Fibroblast of peridontal ligament (primary cell): Measurements from ENCODE around the gene ANKRD11.
"Not testable (repeated sequence)": the region's sequence is repeated elsewhere in the genome, so short reads cannot be mapped to it uniquely, and the experiment has no call there.

Experiments used
- DNase-seq: peaks from one replicate; pipeline ENCODE4 v3.0.0-alpha.2; 2010; ENCODE audit errors: extremely low read depth

Gene ANKRD11

GRCh38 chr16:89330177-89330856 is 160.0 kb downstream of the ANKRD11 start:
- no peak for DNase-seq

DNA sequence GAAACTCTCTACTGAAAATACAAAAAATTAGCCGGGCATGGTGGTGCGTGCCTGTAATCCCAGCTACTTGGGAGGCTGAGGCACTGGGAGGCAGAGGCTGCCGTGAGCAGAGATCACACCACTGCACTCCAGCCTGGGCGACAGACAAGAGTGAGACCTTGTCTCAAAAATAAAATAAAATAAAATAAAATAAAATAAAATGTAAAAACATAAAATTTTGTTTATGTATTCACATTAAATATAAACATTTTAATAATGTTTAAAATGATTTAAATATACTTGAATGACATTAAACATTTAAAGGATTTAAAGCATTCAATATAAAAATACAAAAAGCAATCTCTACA is 160.6 kb downstream of the ANKRD11 start:
- not testable (repeated sequence) for DNase-seq

DNA sequence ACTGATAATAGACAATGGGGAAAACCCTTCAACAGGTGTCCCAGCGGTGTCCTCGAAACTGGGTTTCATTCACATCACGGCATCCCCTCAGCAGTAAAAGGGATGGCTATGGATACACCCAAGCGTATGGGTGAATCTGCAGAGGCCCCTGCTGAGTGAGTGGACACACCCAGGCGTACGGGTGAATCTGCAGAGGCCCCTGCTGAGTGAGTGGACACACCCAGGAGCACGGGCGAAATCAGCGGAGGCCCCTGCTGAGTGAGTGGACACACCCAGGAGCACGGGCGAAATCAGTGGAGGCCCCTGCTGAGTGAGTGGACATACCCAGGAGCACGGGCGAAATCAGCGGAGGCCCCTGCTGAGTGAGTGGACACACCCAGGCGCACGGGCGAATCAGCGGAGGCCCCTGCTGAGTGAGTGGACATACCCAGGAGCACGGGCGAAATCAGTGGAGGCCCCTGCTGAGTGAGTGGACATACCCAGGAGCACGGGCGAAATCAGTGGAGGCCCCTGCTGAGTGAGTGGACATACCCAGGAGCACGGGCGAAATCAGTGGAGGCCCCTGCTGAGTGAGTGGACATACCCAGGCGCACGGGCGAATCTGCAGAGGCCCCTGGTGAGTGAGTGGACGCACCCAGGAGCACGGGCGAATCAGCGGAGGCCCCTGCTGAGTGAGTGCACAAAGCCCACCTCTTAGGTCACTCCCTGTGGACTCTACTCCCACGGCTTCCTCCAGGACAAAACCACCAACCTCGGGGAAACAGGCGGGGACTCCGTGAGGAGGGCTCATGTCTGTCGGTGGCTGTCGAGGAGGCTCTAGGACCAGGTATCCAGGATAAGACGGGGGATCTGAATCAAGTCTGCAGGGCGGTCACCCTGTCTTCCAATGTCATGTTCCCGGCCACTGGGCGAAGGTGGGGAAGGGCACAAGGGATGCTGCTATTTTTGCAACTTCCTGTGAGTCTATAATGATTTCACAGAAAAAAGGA is 161.7 kb downstream of the ANKRD11 start:
- DNase-seq, result not testable (repeated sequence)

- no peak for DNase-seq
Observed at GRCh38 chr16:89326721-89327120, 163.6 kb downstream of the ANKRD11 start.

GRCh38 chr16:89325861-89326471 is 164.4 kb downstream of the ANKRD11 start:
- peak; percentile 87 for DNase-seq

GRCh38 chr16:89324056-89325010 is 166.0 kb downstream of the ANKRD11 start:
- peak; percentile 63 for DNase-seq

- DNase-seq, result no peak
Observed at GRCh38 chr16:89323120-89323960, 167.0 kb downstream of the ANKRD11 start.

GRCh38 chr16:89322321-89323119 is 167.8 kb downstream of the ANKRD11 start:
- peak; percentile 71 for DNase-seq

DNA sequence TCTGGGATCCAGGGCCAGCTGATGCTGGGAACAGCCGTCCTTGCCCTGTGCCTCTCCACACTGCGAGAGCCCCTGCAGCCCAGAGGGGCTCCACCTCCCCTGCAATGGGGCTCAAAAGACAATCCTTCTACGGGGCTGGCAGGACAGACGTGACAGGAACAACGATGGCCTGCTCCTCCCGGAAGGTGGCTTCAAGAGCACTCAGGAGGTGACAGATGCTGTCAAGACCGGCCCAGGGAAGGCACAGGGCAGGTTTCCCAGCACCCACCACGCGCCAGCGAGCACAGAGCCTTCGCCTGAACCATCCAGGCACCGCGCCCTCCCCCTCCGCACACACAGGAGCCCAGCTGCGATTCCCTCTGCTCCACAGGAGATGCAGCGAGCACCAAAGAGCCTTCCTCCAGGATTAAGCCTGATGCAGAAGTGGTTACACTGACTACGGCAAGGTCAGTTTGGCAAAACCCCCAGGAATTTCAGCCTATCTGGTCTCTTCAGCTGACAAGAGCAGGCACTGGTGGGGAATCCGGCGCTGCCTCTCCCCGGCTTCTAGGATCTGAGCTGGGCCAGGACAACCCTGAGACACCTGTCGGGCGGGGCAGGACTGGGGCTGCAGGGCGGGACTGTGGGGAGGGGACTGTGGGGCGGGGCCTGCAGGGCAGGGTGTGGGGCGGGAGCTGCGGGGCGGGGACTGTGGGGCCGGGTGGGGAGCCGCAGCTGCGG is 169.4 kb downstream of the ANKRD11 start:
- DNase-seq, result no peak

DNA sequence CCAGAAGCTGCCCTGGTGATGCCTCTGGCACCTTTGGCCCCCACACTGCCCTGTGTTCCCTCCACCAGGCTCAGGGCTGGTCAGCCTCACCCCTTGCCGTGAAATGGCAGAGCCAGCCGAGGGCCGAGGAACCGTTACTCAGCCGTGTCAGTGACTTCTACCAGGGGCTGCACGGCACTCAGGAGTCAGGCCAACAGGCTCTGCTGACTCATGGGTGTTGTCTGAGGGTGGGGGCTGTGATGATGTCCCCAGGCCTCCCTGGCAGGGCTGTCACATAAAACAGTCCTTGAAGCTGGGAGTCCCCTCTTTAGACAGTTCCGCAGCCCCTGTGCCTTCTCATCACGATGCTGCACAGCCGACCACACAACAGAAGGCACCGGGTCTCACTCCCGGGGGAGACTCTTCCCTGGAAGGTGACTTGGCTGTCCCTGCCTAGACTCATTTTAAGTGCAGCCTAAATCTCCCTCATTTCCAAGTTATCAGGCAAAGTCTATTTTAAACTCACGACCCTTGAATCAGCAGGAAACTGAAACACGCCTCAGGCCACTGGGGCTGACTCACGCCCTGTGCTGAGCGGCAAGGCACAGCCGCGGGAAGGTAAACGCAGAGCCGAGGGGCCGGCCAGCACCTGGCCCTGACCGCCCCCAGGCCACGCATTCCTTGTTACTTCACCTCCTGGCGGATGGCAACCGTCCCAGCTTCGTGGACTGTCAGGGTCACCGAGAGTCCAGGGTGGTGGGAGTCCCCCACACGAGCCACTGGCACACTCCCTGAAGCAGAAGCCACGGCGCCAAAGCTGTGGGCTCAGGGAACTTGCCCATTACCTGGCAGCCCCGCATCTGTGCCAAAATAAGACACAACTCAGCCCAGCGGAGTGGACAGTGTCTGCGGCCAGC is 170.2 kb downstream of the ANKRD11 start:
- peak; percentile 68 for DNase-seq

DNA sequence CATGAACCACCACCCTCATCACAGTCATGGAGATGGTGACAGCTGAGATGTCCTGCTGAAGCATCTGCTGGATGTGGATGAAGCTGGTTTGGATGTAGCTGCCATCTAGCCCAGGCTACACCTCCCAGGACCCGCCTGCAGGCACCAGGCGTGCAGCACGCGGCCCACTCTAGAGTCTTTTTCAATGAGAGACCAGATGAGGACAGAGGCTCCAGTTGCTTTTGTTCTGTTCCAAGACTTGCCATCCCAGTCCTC is 170.8 kb downstream of the ANKRD11 start:
- no peak for DNase-seq

- no peak for DNase-seq
Observed at GRCh38 chr16:89318871-89319630, 171.3 kb downstream of the ANKRD11 start.

- no peak for DNase-seq
Observed at GRCh38 chr16:89318430-89318758, 172.0 kb downstream of the ANKRD11 start.

- no peak for DNase-seq
Observed at GRCh38 chr16:89317729-89318429, 172.5 kb downstream of the ANKRD11 start.

DNA sequence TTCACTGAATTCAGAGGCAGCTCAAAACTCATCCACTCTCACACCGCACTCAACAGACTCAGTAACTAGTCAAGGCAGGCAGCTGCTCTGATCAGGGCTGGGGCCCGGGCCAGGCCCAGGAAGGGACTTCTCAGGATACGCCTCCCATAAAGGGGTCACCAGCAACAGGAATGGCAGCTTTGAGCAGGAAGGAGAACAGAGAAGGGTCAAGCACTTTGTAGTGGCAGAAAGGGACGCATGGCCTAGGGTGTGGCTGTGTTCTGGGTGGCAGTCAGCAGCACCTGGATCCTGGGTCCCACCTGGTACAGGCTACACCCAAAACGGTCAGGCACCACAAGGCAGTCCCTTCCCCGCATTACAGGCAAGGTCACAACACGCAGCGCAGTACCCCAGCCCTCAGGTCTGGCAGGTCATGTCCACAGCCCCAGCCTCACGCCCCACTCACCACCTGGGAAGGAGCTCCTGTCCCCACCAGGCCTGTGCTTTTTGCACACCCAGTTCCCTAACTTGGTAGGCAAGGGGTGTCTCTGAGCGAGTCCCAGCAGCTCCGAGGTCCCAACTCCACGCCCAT is 173.2 kb downstream of the ANKRD11 start:
- DNase-seq, result no peak

DNA sequence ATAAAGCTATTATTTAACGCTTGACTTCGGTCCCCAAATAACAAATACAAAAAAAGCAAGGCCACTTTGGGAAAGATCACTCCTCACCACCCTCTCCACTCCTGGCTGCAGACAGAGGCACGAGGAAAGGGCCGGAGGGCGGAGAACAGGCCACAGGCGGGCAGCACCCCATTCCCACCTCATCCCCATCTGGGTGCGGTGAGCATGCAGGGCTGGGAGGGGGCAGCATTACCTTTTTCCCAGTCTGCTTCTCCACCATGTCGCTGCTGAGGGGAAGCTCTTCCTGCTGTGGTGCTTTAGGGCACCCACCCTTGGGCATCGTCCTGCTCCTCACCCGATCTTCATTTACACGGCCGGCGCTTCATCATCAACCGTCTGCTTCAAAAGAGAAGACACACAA is 173.7 kb downstream of the ANKRD11 start:
- no peak for DNase-seq
